ENCODE measurements around the gene RNF217.
"Not testable (repeated sequence)": the region's sequence is repeated elsewhere in the genome, so short reads cannot be mapped to it uniquely, and the experiment has no call there.

RNF217 gene

GRCh38 chr6:125027287-125027686, 65.0 kb downstream of the RNF217 start:
- no peak overlapping the region for H3K9ac ChIP-seq (ENCODE audit: low read depth in 1 of 2, low read length in 2 of 2)
- no peaks in the 10 kb centered on the region for H3K4me1 ChIP-seq (ENCODE audit: control insufficient read depth in 2 of 2, insufficient read depth in 2 of 2, low read length in 2 of 2)
- H3K27me3 ChIP-seq (ENCODE audit: control insufficient read depth in 2 of 2, insufficient read depth in 2 of 2, low read length in 2 of 2) = no peaks in the 10 kb centered on the region
- H3K36me3 ChIP-seq (ENCODE audit: control insufficient read depth in 2 of 2, insufficient read depth in 2 of 2, low read length in 2 of 2) = no peaks in the 10 kb centered on the region
- no peak overlapping the region for H3K4me3 ChIP-seq (ENCODE audit: low read length in 2 of 2)
- H3K27ac ChIP-seq (ENCODE audit: low read depth in 2 of 2, low read length in 2 of 2) = no peak overlapping the region
- H3K9me3 ChIP-seq (ENCODE audit: control insufficient read depth in 2 of 2, low read length in 2 of 2) = no peaks in the 10 kb centered on the region

- H3K9me3 ChIP-seq (ENCODE audit: control insufficient read depth in 2 of 2, low read length in 2 of 2) = no peaks in the 10 kb centered on the region
- no peak overlapping the region for H3K9ac ChIP-seq (ENCODE audit: low read depth in 1 of 2, low read length in 2 of 2)
- H3K36me3 ChIP-seq (ENCODE audit: control insufficient read depth in 2 of 2, insufficient read depth in 2 of 2, low read length in 2 of 2) = no peaks in the 10 kb centered on the region
- H3K4me3 ChIP-seq (ENCODE audit: low read length in 2 of 2) = no peak overlapping the region
- no peaks in the 10 kb centered on the region for H3K27me3 ChIP-seq (ENCODE audit: control insufficient read depth in 2 of 2, insufficient read depth in 2 of 2, low read length in 2 of 2)
- no peak overlapping the region for H3K27ac ChIP-seq (ENCODE audit: low read depth in 2 of 2, low read length in 2 of 2)
- H3K4me1 ChIP-seq (ENCODE audit: control insufficient read depth in 2 of 2, insufficient read depth in 2 of 2, low read length in 2 of 2) = no peaks in the 10 kb centered on the region
Measured at GRCh38 chr6:125030969-125031368, 68.7 kb downstream of the RNF217 start.

GRCh38 chr6:125031385-125031784, 69.1 kb downstream of the RNF217 start:
- no peaks in the 10 kb centered on the region for H3K27me3 ChIP-seq (ENCODE audit: control insufficient read depth in 2 of 2, insufficient read depth in 2 of 2, low read length in 2 of 2)
- no peak overlapping the region for H3K9ac ChIP-seq (ENCODE audit: low read depth in 1 of 2, low read length in 2 of 2)
- H3K4me1 ChIP-seq (ENCODE audit: control insufficient read depth in 2 of 2, insufficient read depth in 2 of 2, low read length in 2 of 2) = no peaks in the 10 kb centered on the region
- no peaks in the 10 kb centered on the region for H3K9me3 ChIP-seq (ENCODE audit: control insufficient read depth in 2 of 2, low read length in 2 of 2)
- H3K27ac ChIP-seq (ENCODE audit: low read depth in 2 of 2, low read length in 2 of 2) = no peak overlapping the region
- no peaks in the 10 kb centered on the region for H3K36me3 ChIP-seq (ENCODE audit: control insufficient read depth in 2 of 2, insufficient read depth in 2 of 2, low read length in 2 of 2)
- H3K4me3 ChIP-seq (ENCODE audit: low read length in 2 of 2) = no peak overlapping the region

GRCh38 chr6:125034929-125035328, 72.7 kb downstream of the RNF217 start:
- not testable (repeated sequence) for H3K27me3 ChIP-seq (ENCODE audit: control insufficient read depth in 2 of 2, insufficient read depth in 2 of 2, low read length in 2 of 2); H3K9me3 ChIP-seq (ENCODE audit: control insufficient read depth in 2 of 2, low read length in 2 of 2); H3K4me3 ChIP-seq (ENCODE audit: low read length in 2 of 2); H3K4me1 ChIP-seq (ENCODE audit: control insufficient read depth in 2 of 2, insufficient read depth in 2 of 2, low read length in 2 of 2); H3K27ac ChIP-seq (ENCODE audit: low read depth in 2 of 2, low read length in 2 of 2); H3K9ac ChIP-seq (ENCODE audit: low read depth in 1 of 2, low read length in 2 of 2); H3K36me3 ChIP-seq (ENCODE audit: control insufficient read depth in 2 of 2, insufficient read depth in 2 of 2, low read length in 2 of 2)

GRCh38 chr6:125036486-125036885, 74.2 kb downstream of the RNF217 start:
- not testable (repeated sequence) for H3K4me3 ChIP-seq (ENCODE audit: low read length in 2 of 2); H3K4me1 ChIP-seq (ENCODE audit: control insufficient read depth in 2 of 2, insufficient read depth in 2 of 2, low read length in 2 of 2); H3K27ac ChIP-seq (ENCODE audit: low read depth in 2 of 2, low read length in 2 of 2); H3K36me3 ChIP-seq (ENCODE audit: control insufficient read depth in 2 of 2, insufficient read depth in 2 of 2, low read length in 2 of 2); H3K9me3 ChIP-seq (ENCODE audit: control insufficient read depth in 2 of 2, low read length in 2 of 2); H3K9ac ChIP-seq (ENCODE audit: low read depth in 1 of 2, low read length in 2 of 2); H3K27me3 ChIP-seq (ENCODE audit: control insufficient read depth in 2 of 2, insufficient read depth in 2 of 2, low read length in 2 of 2)

GRCh38 chr6:125037827-125038226, 75.6 kb downstream of the RNF217 start:
- Histone ChIP-seq H3K9me3 (ENCODE audit: control insufficient read depth in 2 of 2, low read length in 2 of 2) (no peaks in the 10 kb centered on the region), H3K36me3 (ENCODE audit: control insufficient read depth in 2 of 2, insufficient read depth in 2 of 2, low read length in 2 of 2) (no peaks in the 10 kb centered on the region), H3K27me3 (ENCODE audit: control insufficient read depth in 2 of 2, insufficient read depth in 2 of 2, low read length in 2 of 2) (no peaks in the 10 kb centered on the region), H3K9ac (ENCODE audit: low read depth in 1 of 2, low read length in 2 of 2) (no peak overlapping the region), H3K4me1 (ENCODE audit: control insufficient read depth in 2 of 2, insufficient read depth in 2 of 2, low read length in 2 of 2) (no peaks in the 10 kb centered on the region), H3K27ac (ENCODE audit: low read depth in 2 of 2, low read length in 2 of 2) (no peak overlapping the region), H3K4me3 (ENCODE audit: low read length in 2 of 2) (no peak overlapping the region)

GRCh38 chr6:125038925-125039324, 76.7 kb downstream of the RNF217 start:
- H3K27ac ChIP-seq (ENCODE audit: low read depth in 2 of 2, low read length in 2 of 2) = no peak overlapping the region
- no peaks in the 10 kb centered on the region for H3K27me3 ChIP-seq (ENCODE audit: control insufficient read depth in 2 of 2, insufficient read depth in 2 of 2, low read length in 2 of 2)
- no peaks in the 10 kb centered on the region for H3K36me3 ChIP-seq (ENCODE audit: control insufficient read depth in 2 of 2, insufficient read depth in 2 of 2, low read length in 2 of 2)
- H3K4me3 ChIP-seq (ENCODE audit: low read length in 2 of 2) = no peak overlapping the region
- no peaks in the 10 kb centered on the region for H3K4me1 ChIP-seq (ENCODE audit: control insufficient read depth in 2 of 2, insufficient read depth in 2 of 2, low read length in 2 of 2)
- no peaks in the 10 kb centered on the region for H3K9me3 ChIP-seq (ENCODE audit: control insufficient read depth in 2 of 2, low read length in 2 of 2)
- no peak overlapping the region for H3K9ac ChIP-seq (ENCODE audit: low read depth in 1 of 2, low read length in 2 of 2)

GRCh38 chr6:125041740-125042459, 79.7 kb downstream of the RNF217 start:
- Histone ChIP-seq H3K9ac (ENCODE audit: low read depth in 1 of 2, low read length in 2 of 2) (no peak overlapping the region), H3K4me1 (ENCODE audit: control insufficient read depth in 2 of 2, insufficient read depth in 2 of 2, low read length in 2 of 2) (no peaks in the 10 kb centered on the region)

GRCh38 chr6:125044066-125044465, 81.8 kb downstream of the RNF217 start:
- H3K36me3 ChIP-seq (ENCODE audit: control insufficient read depth in 2 of 2, insufficient read depth in 2 of 2, low read length in 2 of 2) = peaks cover 0 to 3% of the 10 kb centered on the region in 2 donors
- H3K9me3 ChIP-seq (ENCODE audit: control insufficient read depth in 2 of 2, low read length in 2 of 2) = no peaks in the 10 kb centered on the region
- H3K4me1 ChIP-seq (ENCODE audit: control insufficient read depth in 2 of 2, insufficient read depth in 2 of 2, low read length in 2 of 2) = no peaks in the 10 kb centered on the region
- H3K27me3 ChIP-seq (ENCODE audit: control insufficient read depth in 2 of 2, insufficient read depth in 2 of 2, low read length in 2 of 2) = no peaks in the 10 kb centered on the region
- no peak overlapping the region for H3K9ac ChIP-seq (ENCODE audit: low read depth in 1 of 2, low read length in 2 of 2)
- no peak overlapping the region for H3K27ac ChIP-seq (ENCODE audit: low read depth in 2 of 2, low read length in 2 of 2)
- no peak overlapping the region for H3K4me3 ChIP-seq (ENCODE audit: low read length in 2 of 2)

More at GRCh38 chr6:125041740-125042459, 79.7 kb downstream of the RNF217 start:
- Histone ChIP-seq H3K36me3 (ENCODE audit: control insufficient read depth in 2 of 2, insufficient read depth in 2 of 2, low read length in 2 of 2) (peaks cover 0 to 3% of the 10 kb centered on the region in 2 donors), H3K27me3 (ENCODE audit: control insufficient read depth in 2 of 2, insufficient read depth in 2 of 2, low read length in 2 of 2) (no peaks in the 10 kb centered on the region), H3K4me3 (ENCODE audit: low read length in 2 of 2) (no peak overlapping the region), H3K9me3 (ENCODE audit: control insufficient read depth in 2 of 2, low read length in 2 of 2) (no peaks in the 10 kb centered on the region), H3K27ac (ENCODE audit: low read depth in 2 of 2, low read length in 2 of 2) (no peak overlapping the region)

GRCh38 chr6:125044667-125045066, 82.4 kb downstream of the RNF217 start:
- H3K36me3 ChIP-seq (ENCODE audit: control insufficient read depth in 2 of 2, insufficient read depth in 2 of 2, low read length in 2 of 2) = peaks cover 0 to 3% of the 10 kb centered on the region in 2 donors
- H3K9me3 ChIP-seq (ENCODE audit: control insufficient read depth in 2 of 2, low read length in 2 of 2) = no peaks in the 10 kb centered on the region
- H3K4me1 ChIP-seq (ENCODE audit: control insufficient read depth in 2 of 2, insufficient read depth in 2 of 2, low read length in 2 of 2) = no peaks in the 10 kb centered on the region
- H3K27me3 ChIP-seq (ENCODE audit: control insufficient read depth in 2 of 2, insufficient read depth in 2 of 2, low read length in 2 of 2) = no peaks in the 10 kb centered on the region
- H3K9ac ChIP-seq (ENCODE audit: low read depth in 1 of 2, low read length in 2 of 2) = no peak overlapping the region
- no peak overlapping the region for H3K27ac ChIP-seq (ENCODE audit: low read depth in 2 of 2, low read length in 2 of 2)
- no peak overlapping the region for H3K4me3 ChIP-seq (ENCODE audit: low read length in 2 of 2)

All from mucosa of rectum (tissue), 2 donors.